K562 (cell line): Measurements from ENCODE around the gene TRIM26. TPM values are rescaled to one million over a fixed set of nuclear protein-coding genes. Genes with fewer than 3 reads are reported as not detected.

ENCODE experiments used
- ARID2 ChIP-seq: fragments of 450-650 bp; IDR thresholded peaks from 2 replicates; pipeline ENCODE4 v1.6.1; 2017; ENCODE audit warnings: antibody characterized with exemption, mild to moderate bottlenecking
- BCOR ChIP-seq: fragments of 450-650 bp; IDR thresholded peaks from 2 replicates; pipeline ENCODE4 v1.6.1; 2016
- BRD4 ChIP-seq: fragments of 200-600 bp; sonication (generic); IDR thresholded peaks from 2 replicates; pipeline ENCODE4 v1.6.1; 2017; ENCODE audit warnings: inconsistent platforms
- ELF2 ChIP-seq: fragments of 250-450 bp; sonication (Bioruptor Pico); IDR thresholded peaks from 2 replicates; pipeline ENCODE4 v1.5.0; 2021; ENCODE audit warnings: mild to moderate bottlenecking
- ERF ChIP-seq: fragments of 450-650 bp; formaldehyde crosslinking; IDR thresholded peaks from 2 replicates; pipeline ENCODE4 v1.4.0; 2020; ENCODE audit warnings: mild to moderate bottlenecking, mixed read lengths
- ESRRB ChIP-seq: fragments of 250-450 bp; sonication (Bioruptor Pico); IDR thresholded peaks from 2 replicates; pipeline ENCODE4 v1.5.0; 2020; ENCODE audit warnings: mild to moderate bottlenecking, moderate library complexity, borderline replicate concordance
- FOXK2 ChIP-seq, 2 experiments: fragments of 450-650 bp; IDR thresholded peaks in 1 of 2; conservative IDR thresholded peaks in 1 of 2; 2 replicates each; pipeline ENCODE4 v1.6.1; 2016; ENCODE audit warnings: low read depth in 2 of 2, mild to moderate bottlenecking in 1 of 2
- ILK ChIP-seq: fragments of 450-650 bp; IDR thresholded peaks from 2 replicates; pipeline ENCODE4 v1.6.1; 2016; ENCODE audit warnings: missing genetic modification characterization, low read depth, mild to moderate bottlenecking, missing compliant biosample characterization, moderate library complexity, borderline replicate concordance
- NFE2L1 ChIP-seq: fragments of 450-650 bp; IDR thresholded peaks from 2 replicates; pipeline ENCODE4 v1.6.1; 2016; ENCODE audit warnings: missing genetic modification characterization, low read depth, mild to moderate bottlenecking, missing compliant biosample characterization, moderate library complexity, borderline replicate concordance
- PHF8 ChIP-seq: fragments of 200-600 bp; sonication (generic); IDR thresholded peaks from 2 replicates; pipeline ENCODE4 v1.6.1; 2012; ENCODE audit warnings: mixed run types, mild to moderate bottlenecking, inconsistent platforms, low read length, moderate library complexity, borderline replicate concordance
- RAD21 ChIP-seq, 2 experiments: fragments of 250-450 bp in 1 of 2; fragments of 450-650 bp in 1 of 2; sonication (Bioruptor Pico) in 1 of 2; formaldehyde crosslinking in 1 of 2; IDR thresholded peaks in 1 of 2; conservative IDR thresholded peaks in 1 of 2; 2 replicates each; pipeline versions ENCODE4 v1.4.0 to v1.8.0; 2020 to 2022; ENCODE audit warnings: mild to moderate bottlenecking in 2 of 2, moderate library complexity in 1 of 2
- SMAD2 ChIP-seq: fragments of 150-350 bp; IDR thresholded peaks from 2 replicates; pipeline ENCODE4 v1.6.1; 2014; ENCODE audit warnings: low read depth, mild to moderate bottlenecking, low read length
- SMARCA4 ChIP-seq: fragments of 450-650 bp; IDR thresholded peaks from 2 replicates; pipeline ENCODE4 v1.6.1; 2016
- STAT5A ChIP-seq: IDR thresholded peaks from 2 replicates; pipeline ENCODE4 v1.6.1; 2012; ENCODE audit warnings: low read length, inconsistent platforms, borderline replicate concordance
- TAF7 ChIP-seq: fragments of 450-650 bp; IDR thresholded peaks from 2 replicates; pipeline ENCODE4 v1.6.1; 2016; ENCODE audit warnings: missing genetic modification characterization, missing compliant biosample characterization
- ZBTB17 ChIP-seq: fragments of 450-650 bp; formaldehyde crosslinking; IDR thresholded peaks from 2 replicates; pipeline ENCODE4 v1.4.0; 2020; ENCODE audit warnings: mild to moderate bottlenecking
- ZNF408 ChIP-seq: fragments of 250-450 bp; sonication (Bioruptor Pico); IDR thresholded peaks from 2 replicates; pipeline ENCODE4 v1.4.0; 2020; ENCODE audit warnings: low read depth, mild to moderate bottlenecking, moderate library complexity
- polyA plus RNA-seq, 8 experiments: library from polyadenylated mRNA; depleted of rRNA in 4 of 8; stranded (reverse) in 5 of 8; unstranded in 3 of 8; fragments of >200 nt; fragmentation: Nextera tagmentation in 2 of 8; fragmentation: Illumina TruSeq in 1 of 8; extraction: Ambion mirVana in 2 of 8; extraction: Trizol in 1 of 8; gene quantifications; 2 replicates each; pipeline versions ENCODE4 v1.2.1 to v1.2.3, GENCODE V29; 2011 to 2014; ENCODE audit warnings: inconsistent platforms in 1 of 8, missing spikeins in 1 of 8
- total RNA-seq, 7 experiments: library from RNA; depleted of rRNA in 6 of 7; stranded (reverse); fragments of >200 nt in 6 of 7; fragmentation: Illumina TruSeq in 2 of 7; extraction: Trizol in 2 of 7; gene quantifications; 2 replicates each; pipeline versions ENCODE4 v1.2.1 to v1.2.3, GENCODE V29; 2011 to 2021; ENCODE audit warnings: low replicate concordance in 1 of 7
- TF ChIP-seq, protein P1 (sequence below): IDR thresholded peaks from 2 replicates; pipeline ENCODE4 v1.6.1; 2016; ENCODE audit warnings: missing genetic modification characterization, missing compliant biosample characterization
- TF ChIP-seq, protein P2 (sequence below): fragments of 250-450 bp; sonication (Bioruptor Pico); IDR thresholded peaks from 2 replicates; pipeline ENCODE4 v1.6.1; 2021; ENCODE audit warnings: mild to moderate bottlenecking
- TF ChIP-seq, protein P3 (sequence below): fragments of 450-650 bp; formaldehyde crosslinking; IDR thresholded peaks from 2 replicates; pipeline ENCODE4 v1.4.0; 2020; ENCODE audit warnings: mild to moderate bottlenecking, mixed read lengths

The TRIM26 gene
- total and polyA plus RNA-seq, 9 of the 15 experiments (the other 6 are each of a cell fraction or from before 2014, with no cell fraction given) = 0.80 to 5.0 (median 2.8) TPM

DNA sequence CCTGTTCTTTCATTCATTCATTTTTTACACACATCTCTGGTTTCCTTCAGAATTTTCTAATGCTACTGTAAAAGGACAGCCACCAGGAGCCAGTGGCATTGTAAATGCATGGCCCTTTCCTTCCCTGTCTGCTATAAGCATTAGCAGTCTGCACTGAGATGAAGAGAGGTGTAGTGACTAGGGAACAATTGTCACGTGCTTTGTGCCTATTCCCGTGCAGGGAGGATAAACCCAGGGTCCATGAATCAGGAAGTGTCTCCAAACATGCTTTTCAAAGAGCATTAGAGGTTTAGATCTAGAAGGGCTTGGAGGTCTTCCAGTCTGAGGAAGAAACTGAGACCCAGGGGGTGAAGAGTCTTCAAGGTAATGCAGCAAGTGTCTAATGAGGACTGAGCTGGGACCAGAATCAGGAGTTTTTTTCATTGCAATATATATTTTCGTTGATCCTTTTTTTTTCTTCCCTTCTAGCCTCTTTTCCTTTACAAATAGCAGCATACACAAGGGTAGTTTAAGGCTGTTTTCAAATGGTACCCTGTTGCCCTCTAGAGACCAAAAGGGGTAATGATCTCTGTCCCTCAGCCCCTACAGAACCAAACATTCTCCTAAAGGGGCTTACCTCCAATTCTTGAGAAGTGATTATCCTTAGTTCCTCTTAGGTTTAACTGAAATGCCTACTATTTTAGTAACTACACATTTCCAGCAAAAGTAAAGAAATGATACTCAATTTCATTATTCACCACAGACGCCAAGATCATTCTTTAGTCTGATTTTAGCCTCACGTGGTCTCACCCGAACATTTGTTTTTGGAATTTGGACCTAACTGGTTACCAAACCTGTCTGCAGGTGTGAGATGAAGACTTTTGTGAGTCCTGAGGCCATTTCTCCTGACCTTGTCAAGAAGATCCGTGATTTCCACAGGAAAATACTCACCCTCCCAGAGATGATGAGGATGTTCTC lies 43.3 kb downstream of the TRIM26 start (continued):
- TF ChIP-seq, protein P1, sequence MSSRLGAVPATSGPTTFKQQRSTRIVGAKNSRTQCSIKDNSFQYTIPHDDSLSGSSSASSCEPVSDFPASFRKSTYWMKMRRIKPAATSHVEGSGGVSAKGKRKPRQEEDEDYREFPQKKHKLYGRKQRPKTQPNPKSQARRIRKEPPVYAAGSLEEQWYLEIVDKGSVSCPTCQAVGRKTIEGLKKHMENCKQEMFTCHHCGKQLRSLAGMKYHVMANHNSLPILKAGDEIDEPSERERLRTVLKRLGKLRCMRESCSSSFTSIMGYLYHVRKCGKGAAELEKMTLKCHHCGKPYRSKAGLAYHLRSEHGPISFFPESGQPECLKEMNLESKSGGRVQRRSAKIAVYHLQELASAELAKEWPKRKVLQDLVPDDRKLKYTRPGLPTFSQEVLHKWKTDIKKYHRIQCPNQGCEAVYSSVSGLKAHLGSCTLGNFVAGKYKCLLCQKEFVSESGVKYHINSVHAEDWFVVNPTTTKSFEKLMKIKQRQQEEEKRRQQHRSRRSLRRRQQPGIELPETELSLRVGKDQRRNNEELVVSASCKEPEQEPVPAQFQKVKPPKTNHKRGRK (tag) = no peak
- no peak for TF ChIP-seq BRD4
- no peak for TF ChIP-seq ELF2 (CRISPR knock-in tag)
- TF ChIP-seq, protein P2, sequence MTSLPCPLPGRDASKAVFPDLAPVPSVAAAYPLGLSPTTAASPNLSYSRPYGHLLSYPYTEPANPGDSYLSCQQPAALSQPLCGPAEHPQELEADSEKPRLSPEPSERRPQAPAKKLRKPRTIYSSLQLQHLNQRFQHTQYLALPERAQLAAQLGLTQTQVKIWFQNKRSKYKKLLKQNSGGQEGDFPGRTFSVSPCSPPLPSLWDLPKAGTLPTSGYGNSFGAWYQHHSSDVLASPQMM = no peak
- TF ChIP-seq ZNF408 (CRISPR knock-in tag) = no peak
- no peak for TF ChIP-seq ILK (tag)
- no peak for TF ChIP-seq ESRRB (CRISPR knock-in tag)
- TF ChIP-seq SMAD2 = no peak
- TF ChIP-seq ARID2 = no peak
- TF ChIP-seq, protein P3, sequence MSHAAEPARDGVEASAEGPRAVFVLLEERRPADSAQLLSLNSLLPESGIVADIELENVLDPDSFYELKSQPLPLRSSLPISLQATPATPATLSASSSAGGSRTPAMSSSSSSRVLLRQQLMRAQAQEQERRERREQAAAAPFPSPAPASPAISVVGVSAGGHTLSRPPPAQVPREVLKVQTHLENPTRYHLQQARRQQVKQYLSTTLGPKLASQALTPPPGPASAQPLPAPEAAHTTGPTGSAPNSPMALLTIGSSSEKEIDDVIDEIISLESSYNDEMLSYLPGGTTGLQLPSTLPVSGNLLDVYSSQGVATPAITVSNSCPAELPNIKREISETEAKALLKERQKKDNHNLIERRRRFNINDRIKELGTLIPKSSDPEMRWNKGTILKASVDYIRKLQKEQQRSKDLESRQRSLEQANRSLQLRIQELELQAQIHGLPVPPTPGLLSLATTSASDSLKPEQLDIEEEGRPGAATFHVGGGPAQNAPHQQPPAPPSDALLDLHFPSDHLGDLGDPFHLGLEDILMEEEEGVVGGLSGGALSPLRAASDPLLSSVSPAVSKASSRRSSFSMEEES = peak; percentile 57
- TF ChIP-seq TAF7 (tag) = no peak
- TF ChIP-seq FOXK2 (conservative IDR thresholded peaks at IDR 0.05 in 1 of 2, IDR thresholded peaks at IDR 0.05 in 1 of 2; ENCODE audit: low read depth in 2 of 2) = peak; percentile 54 to 59; a peak in 2 of 4 replicates
- no peak for TF ChIP-seq PHF8
- no peak for TF ChIP-seq BCOR
- TF ChIP-seq ERF (CRISPR knock-in tag) = no peak
- no peak for TF ChIP-seq ZBTB17 (CRISPR knock-in tag)
- peak; percentile 82 to 92 for TF ChIP-seq RAD21 (CRISPR knock-in tag; conservative IDR thresholded peaks at IDR 0.05 in 1 of 2, IDR thresholded peaks at IDR 0.05 in 1 of 2)
- TF ChIP-seq STAT5A = no peak
- no peak for TF ChIP-seq SMARCA4
- TF ChIP-seq NFE2L1 = no peak
